Measurements from ENCODE around the gene SMOC1. TPM values are rescaled to one million over a fixed set of nuclear protein-coding genes. Genes with fewer than 3 reads are reported as not detected.

The SMOC1 gene
- total RNA-seq, 1 donor, result under 0.01 TPM

DNA sequence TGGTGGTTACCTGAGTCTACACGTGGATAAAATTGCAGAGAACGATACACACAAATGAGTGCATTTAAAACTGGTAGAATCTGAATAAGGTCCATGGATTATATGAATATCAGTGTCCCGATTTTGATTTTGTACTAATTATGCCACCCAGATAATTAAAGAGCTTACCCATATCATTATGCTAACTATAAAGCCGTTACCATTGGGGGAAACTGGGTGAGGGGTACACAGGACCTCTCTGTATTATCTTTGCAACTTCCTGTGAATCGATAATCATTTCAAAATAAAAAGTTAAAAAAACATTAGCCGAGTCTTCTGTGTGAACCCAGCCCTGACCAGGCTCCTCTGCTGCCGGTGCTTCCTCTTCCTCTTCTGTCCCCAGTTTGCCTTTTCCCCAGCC is 107.1 kb downstream of the SMOC1 start:
- H3K4me3 ChIP-seq (ENCODE audit: low read length), result no peak overlapping the region
- no peaks in the 10 kb centered on the region for H3K27me3 ChIP-seq (ENCODE audit: insufficient read depth, low read length)
- no peaks in the 10 kb centered on the region for H3K9me3 ChIP-seq (ENCODE audit: low read depth, low read length)
- H3K4me1 ChIP-seq (ENCODE audit: insufficient read depth, low read length), result no peaks in the 10 kb centered on the region

- H3K9me3 ChIP-seq (ENCODE audit: low read depth, low read length), result no peaks in the 10 kb centered on the region
- H3K4me1 ChIP-seq (ENCODE audit: insufficient read depth, low read length), result no peaks in the 10 kb centered on the region
- H3K4me3 ChIP-seq (ENCODE audit: low read length), result no peak overlapping the region
- no peaks in the 10 kb centered on the region for H3K27me3 ChIP-seq (ENCODE audit: insufficient read depth, low read length)
Measured at GRCh38 chr14:69987406-69988121, 108.3 kb downstream of the SMOC1 start.

DNA sequence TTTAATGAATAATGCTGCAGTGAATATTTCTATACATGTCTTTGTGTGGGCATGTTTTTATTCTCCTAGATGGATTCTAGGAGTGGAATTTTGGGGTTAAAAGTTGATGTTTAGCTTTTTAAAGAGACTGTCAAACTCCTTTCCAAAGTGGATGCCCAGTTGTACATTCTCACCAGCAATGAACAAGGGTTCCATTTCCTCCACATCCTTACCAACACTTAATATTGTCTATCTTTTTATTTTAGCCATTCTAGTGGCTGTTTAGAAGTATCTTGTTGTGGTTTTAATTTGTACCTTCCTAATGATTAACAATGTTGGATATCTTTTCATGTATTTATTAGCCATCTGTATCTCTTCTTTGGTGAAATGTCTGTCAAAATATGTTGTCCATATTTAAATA is 109.8 kb downstream of the SMOC1 start:
- H3K9me3 ChIP-seq (ENCODE audit: low read depth, low read length), result no peaks in the 10 kb centered on the region
- no peaks in the 10 kb centered on the region for H3K27me3 ChIP-seq (ENCODE audit: insufficient read depth, low read length)
- H3K4me1 ChIP-seq (ENCODE audit: insufficient read depth, low read length), result no peaks in the 10 kb centered on the region
- no peak overlapping the region for H3K4me3 ChIP-seq (ENCODE audit: low read length)

DNA sequence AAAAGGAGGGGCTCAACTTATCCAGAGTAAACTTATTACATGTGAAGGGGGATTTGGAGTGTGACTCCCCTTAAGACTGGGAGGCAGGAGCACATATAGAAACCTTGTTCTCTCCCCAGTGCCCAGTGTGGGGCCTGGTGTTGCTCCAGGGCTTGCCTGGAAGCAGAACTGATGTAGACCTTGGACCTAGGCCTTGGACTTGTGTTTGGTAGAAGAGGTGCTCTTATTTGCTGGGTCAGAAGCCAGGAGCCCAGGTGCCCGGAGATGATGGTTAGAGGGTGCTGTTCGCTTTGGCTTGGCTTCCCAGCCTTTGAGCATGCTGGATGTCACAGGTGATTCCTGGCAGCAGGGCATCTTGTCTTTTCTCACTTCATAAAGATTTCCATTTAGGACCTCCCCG is 110.4 kb downstream of the SMOC1 start:
- Histone ChIP-seq H3K9me3 (ENCODE audit: low read depth, low read length) (no peaks in the 10 kb centered on the region), H3K4me1 (ENCODE audit: insufficient read depth, low read length) (no peaks in the 10 kb centered on the region), H3K4me3 (ENCODE audit: low read length) (no peak overlapping the region), H3K27me3 (ENCODE audit: insufficient read depth, low read length) (no peaks in the 10 kb centered on the region)

GRCh38 chr14:69990323-69990722 is 111.1 kb downstream of the SMOC1 start:
- Histone ChIP-seq H3K4me3 (ENCODE audit: low read length) (no peak overlapping the region), H3K9me3 (ENCODE audit: low read depth, low read length) (no peaks in the 10 kb centered on the region), H3K27me3 (ENCODE audit: insufficient read depth, low read length) (peaks cover 2% of the 10 kb centered on the region), H3K4me1 (ENCODE audit: insufficient read depth, low read length) (no peaks in the 10 kb centered on the region)

GRCh38 chr14:69991422-69991821 is 112.2 kb downstream of the SMOC1 start:
- no peaks in the 10 kb centered on the region for H3K9me3 ChIP-seq (ENCODE audit: low read depth, low read length)
- no peaks in the 10 kb centered on the region for H3K4me1 ChIP-seq (ENCODE audit: insufficient read depth, low read length)
- H3K27me3 ChIP-seq (ENCODE audit: insufficient read depth, low read length), result peaks cover 3% of the 10 kb centered on the region
- no peak overlapping the region for H3K4me3 ChIP-seq (ENCODE audit: low read length)

DNA sequence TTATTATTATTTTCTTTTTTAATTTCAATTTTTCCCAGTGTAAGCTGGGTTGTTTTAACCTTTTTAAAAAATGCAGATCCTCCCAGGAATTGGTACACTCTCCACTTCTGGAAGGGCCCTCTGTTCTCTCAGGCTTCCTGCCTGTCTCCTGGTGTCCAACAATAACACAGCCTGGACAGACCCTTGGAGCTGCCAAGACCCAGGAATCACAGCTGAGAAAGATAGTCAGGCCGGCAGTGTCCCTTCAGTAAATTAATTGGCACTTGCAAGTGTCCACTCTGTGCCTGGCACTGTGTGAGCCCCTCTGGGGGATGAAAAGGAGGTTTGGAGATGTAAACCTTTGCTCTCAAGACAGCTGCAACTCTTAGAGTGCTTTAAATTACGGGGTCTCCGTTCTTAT is 113.3 kb downstream of the SMOC1 start:
- Histone ChIP-seq H3K4me1 (ENCODE audit: insufficient read depth, low read length) (no peaks in the 10 kb centered on the region), H3K4me3 (ENCODE audit: low read length) (no peak overlapping the region)

DNA sequence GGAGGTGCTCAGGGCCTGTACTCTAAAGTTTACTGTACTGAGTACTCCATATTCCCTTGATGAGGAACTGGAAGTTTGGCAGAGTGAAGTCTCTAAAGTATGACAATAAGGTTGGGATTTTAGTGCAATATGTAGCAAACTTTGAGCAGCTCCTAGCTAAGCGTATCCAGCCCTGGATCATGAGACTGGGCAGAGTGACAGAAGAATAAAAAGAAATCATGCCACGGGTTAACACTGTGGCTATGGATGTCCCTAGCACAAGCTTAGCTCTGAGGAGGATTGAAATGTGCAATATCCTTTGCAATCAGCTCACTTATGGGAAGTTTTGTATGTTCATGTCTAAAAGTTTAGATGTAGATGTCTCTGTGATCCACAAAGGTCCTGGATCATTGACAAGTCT is 114.1 kb downstream of the SMOC1 start:
- H3K4me1 ChIP-seq (ENCODE audit: insufficient read depth, low read length), result no peaks in the 10 kb centered on the region
- H3K9me3 ChIP-seq (ENCODE audit: low read depth, low read length), result no peaks in the 10 kb centered on the region
- H3K27me3 ChIP-seq (ENCODE audit: insufficient read depth, low read length), result peaks cover 3% of the 10 kb centered on the region
- no peak overlapping the region for H3K4me3 ChIP-seq (ENCODE audit: low read length)

More for the DNA sequence above, 113.3 kb downstream of the SMOC1 start:
- Histone ChIP-seq H3K9me3 (ENCODE audit: low read depth, low read length) (no peaks in the 10 kb centered on the region), H3K27me3 (ENCODE audit: insufficient read depth, low read length) (peaks cover 3% of the 10 kb centered on the region)

GRCh38 chr14:69994002-69994401 is 114.8 kb downstream of the SMOC1 start:
- Histone ChIP-seq H3K27me3 (ENCODE audit: insufficient read depth, low read length) (peaks cover 3% of the 10 kb centered on the region), H3K9me3 (ENCODE audit: low read depth, low read length) (no peaks in the 10 kb centered on the region), H3K4me3 (ENCODE audit: low read length) (no peak overlapping the region), H3K4me1 (ENCODE audit: insufficient read depth, low read length) (no peaks in the 10 kb centered on the region)

- Histone ChIP-seq H3K4me3 (ENCODE audit: low read length) (no peak overlapping the region), H3K4me1 (ENCODE audit: insufficient read depth, low read length) (no peaks in the 10 kb centered on the region), H3K27me3 (ENCODE audit: insufficient read depth, low read length) (peaks cover 3% of the 10 kb centered on the region), H3K9me3 (ENCODE audit: low read depth, low read length) (no peaks in the 10 kb centered on the region)
Measured at GRCh38 chr14:69996216-69996615, 117.0 kb downstream of the SMOC1 start.

GRCh38 chr14:69997849-69998248 is 118.6 kb downstream of the SMOC1 start:
- Histone ChIP-seq H3K4me3 (ENCODE audit: low read length) (no peak overlapping the region), H3K27me3 (ENCODE audit: insufficient read depth, low read length) (peaks cover 3% of the 10 kb centered on the region), H3K4me1 (ENCODE audit: insufficient read depth, low read length) (no peaks in the 10 kb centered on the region), H3K9me3 (ENCODE audit: low read depth, low read length) (no peaks in the 10 kb centered on the region)

- Histone ChIP-seq H3K27me3 (ENCODE audit: insufficient read depth, low read length) (peaks cover 3% of the 10 kb centered on the region), H3K4me1 (ENCODE audit: insufficient read depth, low read length) (no peaks in the 10 kb centered on the region), H3K9me3 (ENCODE audit: low read depth, low read length) (no peaks in the 10 kb centered on the region), H3K4me3 (ENCODE audit: low read length) (no peak overlapping the region)
Measured at GRCh38 chr14:69999261-69999674, 120.1 kb downstream of the SMOC1 start.

DNA sequence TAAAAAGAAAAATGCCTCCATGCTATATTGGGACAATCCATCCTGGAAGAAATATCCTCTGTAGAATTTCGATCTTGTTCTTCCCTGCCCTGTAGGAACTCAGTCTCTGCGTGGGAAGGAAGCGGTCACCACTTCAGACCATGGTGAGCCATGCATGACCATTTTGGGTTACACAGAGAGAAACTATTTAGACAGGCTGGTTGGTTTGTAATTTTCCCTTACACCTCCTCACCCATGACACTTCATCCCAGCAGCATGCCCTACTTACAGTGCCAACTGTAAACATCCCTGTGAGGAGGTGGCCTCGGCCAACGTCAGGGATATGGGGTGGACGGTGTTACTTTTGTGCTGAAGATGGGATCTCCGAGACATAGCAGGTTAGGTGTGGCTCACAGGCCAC is 121.4 kb downstream of the SMOC1 start:
- Histone ChIP-seq H3K4me3 (ENCODE audit: low read length) (no peak overlapping the region), H3K4me1 (ENCODE audit: insufficient read depth, low read length) (no peaks in the 10 kb centered on the region), H3K27me3 (ENCODE audit: insufficient read depth, low read length) (no peaks in the 10 kb centered on the region), H3K9me3 (ENCODE audit: low read depth, low read length) (no peaks in the 10 kb centered on the region)

DNA sequence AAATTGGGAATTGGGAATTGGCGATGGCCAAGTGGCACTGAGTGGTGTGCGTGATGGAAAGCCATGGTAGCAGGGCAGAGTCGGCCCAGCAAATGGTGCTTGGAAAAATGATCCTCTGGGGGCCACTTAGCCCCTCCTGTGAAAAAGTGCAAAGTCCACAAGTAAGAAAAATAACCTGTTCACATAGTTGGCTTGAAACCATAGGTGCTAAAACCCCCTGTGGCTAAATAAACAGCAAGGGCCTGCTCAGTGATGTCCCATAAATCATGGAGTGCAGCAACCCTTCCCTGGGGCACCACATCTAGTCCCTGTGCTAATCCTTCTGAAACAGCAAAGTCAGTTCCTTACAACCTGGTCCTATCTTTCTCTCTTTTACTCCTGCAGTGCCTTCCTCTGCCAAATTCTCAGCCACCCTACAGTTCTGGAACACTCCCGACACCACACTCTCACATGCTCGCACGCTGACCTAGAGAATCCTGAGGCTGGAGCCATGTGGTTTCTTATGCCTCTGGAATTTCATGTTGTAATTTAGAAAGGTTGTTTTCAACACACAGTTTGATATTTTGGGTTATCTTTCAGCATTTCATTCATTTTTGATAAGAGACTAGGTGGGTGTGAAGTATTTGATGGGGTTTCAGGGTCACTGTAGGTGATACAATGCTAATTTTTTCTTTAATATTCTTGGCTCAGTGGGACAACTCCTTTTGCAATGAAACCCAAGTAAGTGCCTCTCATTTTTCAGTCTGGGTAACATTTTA is 123.6 kb downstream of the SMOC1 start:
- H3K4me3 ChIP-seq (ENCODE audit: low read length), result no peak overlapping the region
- no peaks in the 10 kb centered on the region for H3K4me1 ChIP-seq (ENCODE audit: insufficient read depth, low read length)
- no peaks in the 10 kb centered on the region for H3K9me3 ChIP-seq (ENCODE audit: low read depth, low read length)
- H3K27me3 ChIP-seq (ENCODE audit: insufficient read depth, low read length), result no peaks in the 10 kb centered on the region

DNA sequence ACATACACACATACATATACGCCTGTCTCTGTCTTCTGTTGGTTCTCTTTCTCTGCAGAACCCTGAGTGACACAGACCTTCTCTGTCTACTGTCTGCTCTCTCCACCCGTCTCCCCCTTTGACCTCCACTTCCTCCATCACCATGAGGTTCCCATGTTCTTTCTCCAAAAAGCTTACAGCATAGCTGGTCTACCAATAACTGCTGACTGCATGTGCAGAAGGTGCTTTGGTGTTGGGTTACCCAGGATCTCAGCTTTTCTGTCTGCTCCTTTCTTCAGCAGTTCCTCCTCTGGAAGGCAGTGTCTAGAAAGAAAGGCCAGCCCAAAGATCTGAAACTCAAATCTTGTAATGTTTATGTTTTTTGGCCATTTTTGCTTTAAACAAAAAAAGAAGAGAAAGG is 125.6 kb downstream of the SMOC1 start:
- H3K9me3 ChIP-seq (ENCODE audit: low read depth, low read length), result no peaks in the 10 kb centered on the region
- no peak overlapping the region for H3K4me3 ChIP-seq (ENCODE audit: low read length)
- no peaks in the 10 kb centered on the region for H3K4me1 ChIP-seq (ENCODE audit: insufficient read depth, low read length)
- no peaks in the 10 kb centered on the region for H3K27me3 ChIP-seq (ENCODE audit: insufficient read depth, low read length)
